DMS79 (cell line): ENCODE results near the gene CD40LG.

Experiments
- DNase-seq: peaks from one replicate; lab custom pipeline; 2025; lab: John Stamatoyannopoulos, UW

Gene CD40LG

GRCh38 chrX:136652822-136653723, 5.1 kb downstream of the CD40LG start:
- no peak for DNase-seq

DNA sequence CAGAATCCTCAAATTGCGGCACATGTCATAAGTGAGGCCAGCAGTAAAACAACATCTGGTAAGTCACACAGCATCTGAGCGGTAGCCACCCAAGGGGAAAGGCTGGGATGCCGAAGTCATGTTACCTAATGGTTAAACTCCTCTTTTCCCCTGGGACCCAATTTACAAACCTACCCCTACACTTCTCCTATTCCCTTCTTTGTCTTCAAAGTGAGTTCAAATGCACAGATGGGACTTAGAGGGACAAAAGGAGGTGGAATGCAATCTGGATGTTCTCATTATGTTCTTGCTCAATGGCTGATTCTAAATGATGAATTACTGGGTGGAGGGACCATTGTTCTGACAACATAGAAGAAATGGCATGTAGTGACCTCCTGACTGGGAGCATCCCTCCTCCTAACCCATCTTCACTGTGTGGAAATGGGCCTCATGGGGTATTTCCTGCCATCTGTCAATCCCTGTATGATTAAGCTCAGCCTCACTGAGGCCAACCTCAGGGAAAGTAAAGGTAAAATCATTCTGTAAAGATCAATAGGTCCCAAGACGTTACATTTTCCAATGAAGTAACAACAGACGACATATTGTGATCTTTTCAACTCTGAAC, 8.5 kb downstream of the CD40LG start:
- DNase-seq: no peak

DNA sequence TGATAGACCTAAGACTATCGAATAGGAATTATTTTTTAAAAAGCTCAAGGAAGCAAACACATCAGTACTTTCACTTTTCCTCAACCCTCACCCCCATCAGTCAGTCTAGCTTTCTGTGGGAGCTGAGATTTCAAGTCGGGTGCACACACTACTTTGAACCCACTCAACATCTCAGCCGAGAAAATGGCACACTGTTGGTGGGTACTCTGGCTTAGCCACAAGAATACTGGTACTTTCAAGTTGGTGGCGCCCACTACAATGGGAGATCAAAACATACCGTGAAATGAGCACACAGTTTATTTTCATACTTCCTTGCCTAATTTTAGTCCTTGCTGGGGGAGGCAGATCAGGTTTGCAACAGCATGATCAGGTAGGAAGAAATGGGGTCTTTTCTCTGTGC, 10.2 kb downstream of the CD40LG start:
- DNase-seq: no peak

- DNase-seq: no peak
Measured at GRCh38 chrX:136659174-136659573, 11.2 kb downstream of the CD40LG start.

DNA sequence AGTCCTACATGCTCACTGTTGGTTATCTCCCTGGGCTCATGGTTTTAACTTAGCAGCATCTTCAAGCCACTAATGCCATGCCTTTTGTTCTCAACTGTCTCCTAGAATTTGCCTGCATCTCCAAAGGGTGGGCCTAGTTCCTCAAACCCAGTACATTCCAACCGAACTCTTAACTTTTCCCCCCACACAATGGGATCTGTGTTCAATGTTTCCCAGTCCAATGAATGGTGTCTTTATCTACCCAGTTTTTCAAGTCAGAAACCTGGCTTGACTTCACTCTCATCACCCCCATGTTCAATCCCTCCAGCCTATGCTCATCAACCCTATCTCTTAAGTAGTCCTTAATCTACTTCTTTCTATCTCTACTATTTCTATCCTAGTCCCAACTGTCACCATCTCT, 12.9 kb downstream of the CD40LG start:
- no peak for DNase-seq

GRCh38 chrX:136662104-136662503, 14.1 kb downstream of the CD40LG start:
- DNase-seq: no peak

DNA sequence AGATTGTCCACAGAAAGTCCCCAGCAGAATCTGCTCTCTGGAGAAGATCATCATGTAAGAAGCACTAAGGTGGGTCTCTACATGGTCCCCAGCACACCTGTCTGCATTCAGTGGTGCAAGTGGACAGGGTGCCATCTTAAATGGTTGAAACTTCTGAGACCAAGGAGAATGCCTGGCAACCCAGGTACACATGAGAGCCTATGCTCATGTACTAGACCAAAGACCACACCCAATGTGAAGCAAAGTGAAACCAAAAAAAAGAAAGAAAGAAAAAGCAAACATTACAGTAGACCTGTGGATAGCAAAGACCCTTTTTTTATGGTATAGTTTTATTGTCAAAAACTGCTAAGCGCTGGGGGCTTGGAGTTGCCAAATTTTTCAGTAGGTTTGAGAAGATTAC, 15.0 kb downstream of the CD40LG start:
- DNase-seq: no peak

DNA sequence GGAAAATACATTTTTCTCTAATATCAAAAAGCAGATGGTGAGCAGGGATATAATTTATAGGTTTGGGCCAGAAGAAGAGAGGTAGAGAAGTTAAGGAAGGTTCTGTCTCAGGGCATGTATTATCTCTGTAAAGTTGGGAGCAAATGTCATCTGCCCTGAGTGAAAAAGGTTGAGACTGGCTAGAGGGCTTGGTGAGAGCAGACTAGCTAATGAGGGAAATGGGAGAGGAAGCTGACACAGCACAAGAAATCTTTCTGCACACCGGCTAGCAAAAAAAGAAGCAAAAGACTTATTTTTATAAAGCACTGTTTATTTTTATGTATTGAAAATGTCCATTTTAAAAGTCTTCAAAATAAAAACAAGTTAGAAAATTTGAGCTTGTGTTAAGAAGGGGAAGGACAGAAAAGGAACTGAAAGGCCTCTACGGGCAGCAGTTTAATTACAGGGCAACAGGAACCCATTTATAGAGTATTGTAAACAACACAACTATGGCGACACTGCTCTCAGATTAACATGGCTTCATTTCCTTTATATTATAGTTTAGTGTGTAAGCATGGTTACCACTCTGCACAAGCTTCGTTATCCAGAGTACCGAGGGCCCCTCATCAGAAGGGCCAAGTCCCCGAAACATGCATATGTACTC, 17.4 kb downstream of the CD40LG start:
- no peak for DNase-seq

DNA sequence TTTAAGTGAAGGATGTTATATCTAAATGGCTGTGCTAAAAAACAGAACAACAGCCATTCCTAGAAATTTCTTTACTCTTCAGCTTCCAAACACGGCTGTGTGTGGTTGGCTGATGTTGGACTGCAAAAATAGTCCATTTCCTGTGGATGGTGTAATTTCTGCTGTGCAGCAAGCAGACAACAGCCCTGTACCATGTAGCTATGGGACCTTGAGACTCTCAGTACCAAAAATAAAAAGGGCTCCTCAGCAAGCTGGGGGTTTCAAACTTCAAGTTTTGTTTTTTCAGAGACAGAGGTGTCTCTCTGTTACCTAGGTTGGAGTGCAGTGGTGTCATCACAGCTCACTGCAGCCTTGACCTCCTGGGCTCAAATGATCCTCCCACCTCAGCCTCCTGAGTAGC, 18.1 kb downstream of the CD40LG start:
- no peak for DNase-seq

- DNase-seq: no peak
Measured at GRCh38 chrX:136667446-136668168, 19.6 kb downstream of the CD40LG start.

DNA sequence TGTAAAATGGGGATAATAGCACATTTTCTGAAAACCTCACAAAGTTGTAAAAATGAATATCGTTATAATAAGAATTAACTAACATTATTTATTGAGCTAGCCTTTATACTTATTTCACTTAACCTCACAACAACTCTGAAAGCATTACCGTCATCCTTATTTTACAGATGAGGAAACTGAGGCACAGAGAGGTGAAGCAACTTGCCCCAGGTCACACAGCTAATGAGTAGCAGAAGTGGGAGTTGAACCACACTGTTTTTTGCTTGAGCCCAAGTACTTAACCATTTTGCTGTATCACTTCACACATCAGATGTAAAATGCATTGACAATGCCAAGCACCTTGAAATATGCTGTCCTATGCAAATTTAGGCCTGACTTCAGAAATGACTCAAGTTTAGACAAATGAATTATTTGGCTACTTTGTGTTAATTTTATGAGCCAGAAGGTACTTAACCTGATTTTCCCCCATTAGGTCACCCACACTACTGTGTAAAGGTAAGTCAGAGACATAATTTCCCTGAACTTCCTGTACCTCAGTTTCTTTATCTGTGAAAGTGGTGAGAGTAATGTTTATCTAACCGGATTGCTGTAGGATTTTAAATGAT, 23.1 kb downstream of the CD40LG start:
- DNase-seq: no peak

GRCh38 chrX:136674270-136674985, 26.5 kb downstream of the CD40LG start:
- no peak for DNase-seq

GRCh38 chrX:136679531-136679930, 31.6 kb downstream of the CD40LG start:
- no peak for DNase-seq

DNA sequence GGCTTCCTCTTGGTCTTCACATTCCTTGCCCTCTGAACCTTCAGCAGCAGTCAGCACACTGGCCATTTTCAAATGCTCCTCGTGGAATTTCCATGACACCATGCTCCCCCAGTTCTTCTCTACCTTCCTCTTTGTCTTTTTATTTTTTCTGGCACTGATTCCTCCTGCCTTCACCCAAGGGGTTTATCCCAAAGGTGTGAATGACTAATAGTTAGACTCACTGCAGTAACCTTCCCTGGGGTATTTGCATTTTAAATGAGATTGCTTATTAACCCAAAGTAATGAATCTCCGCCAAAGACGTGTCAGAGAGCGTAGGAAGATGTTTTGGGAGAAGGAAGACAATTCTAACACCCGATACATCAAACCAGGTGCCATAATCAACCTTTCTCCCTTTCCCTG, 36.2 kb downstream of the CD40LG start:
- DNase-seq: no peak

- DNase-seq: no peak
Measured at GRCh38 chrX:136687457-136687856, 39.5 kb downstream of the CD40LG start.

GRCh38 chrX:136689436-136689835, 41.5 kb downstream of the CD40LG start:
- DNase-seq: no peak

DNA sequence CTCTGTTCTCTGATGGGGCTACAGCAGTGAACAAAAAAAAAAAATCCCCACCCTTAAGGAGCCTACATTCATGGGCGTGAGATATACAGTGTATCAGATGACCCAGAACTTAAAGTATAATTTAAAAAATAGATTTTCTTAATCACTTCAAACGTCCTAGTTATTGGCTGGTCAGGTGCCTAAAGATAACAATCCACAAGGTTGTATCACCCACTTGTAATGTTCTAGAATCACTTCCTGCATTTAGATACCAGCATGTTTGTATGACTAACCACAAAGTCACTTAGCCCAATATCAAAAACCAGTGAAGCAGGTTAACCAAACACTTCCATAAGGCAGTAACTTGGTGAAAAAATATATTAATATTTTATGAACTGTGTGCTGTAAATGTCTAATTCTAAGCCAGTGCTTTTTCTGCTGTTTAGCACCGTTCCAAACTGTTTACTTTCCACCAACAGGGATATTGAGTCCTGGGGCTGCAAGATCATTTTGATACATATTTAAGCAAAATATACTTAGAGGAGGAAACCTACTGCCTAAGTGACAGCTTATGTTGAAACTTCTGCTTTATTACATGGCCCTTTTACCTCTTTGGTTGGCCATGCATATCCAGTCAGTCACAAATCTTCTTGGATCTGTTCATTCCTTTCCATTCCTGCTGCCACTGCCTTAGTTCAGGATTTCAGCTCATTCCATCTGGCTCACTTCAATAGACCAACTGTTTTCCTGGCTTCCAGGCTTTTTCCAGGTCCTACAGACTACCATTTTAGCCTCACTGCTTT, 43.3 kb downstream of the CD40LG start:
- no peak for DNase-seq

DNA sequence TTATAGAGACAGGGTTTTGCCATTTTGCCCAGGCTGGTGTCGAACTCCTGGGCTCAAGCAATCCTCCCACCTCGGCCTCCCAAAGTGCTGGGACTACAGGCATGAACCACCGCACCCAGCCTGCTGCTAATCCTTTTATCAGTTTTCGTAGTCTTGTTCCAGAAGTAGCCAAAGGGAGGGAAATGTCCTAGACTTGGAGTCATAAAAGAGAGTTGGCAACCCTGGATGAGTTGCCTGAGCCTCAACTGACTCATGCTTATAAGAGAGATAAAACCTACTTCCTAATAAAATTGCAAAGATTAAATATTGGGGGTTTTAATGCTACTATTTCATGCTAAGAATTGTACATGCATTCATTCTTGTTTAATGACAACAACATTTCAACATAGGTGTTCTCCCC, 44.3 kb downstream of the CD40LG start:
- no peak for DNase-seq

DNA sequence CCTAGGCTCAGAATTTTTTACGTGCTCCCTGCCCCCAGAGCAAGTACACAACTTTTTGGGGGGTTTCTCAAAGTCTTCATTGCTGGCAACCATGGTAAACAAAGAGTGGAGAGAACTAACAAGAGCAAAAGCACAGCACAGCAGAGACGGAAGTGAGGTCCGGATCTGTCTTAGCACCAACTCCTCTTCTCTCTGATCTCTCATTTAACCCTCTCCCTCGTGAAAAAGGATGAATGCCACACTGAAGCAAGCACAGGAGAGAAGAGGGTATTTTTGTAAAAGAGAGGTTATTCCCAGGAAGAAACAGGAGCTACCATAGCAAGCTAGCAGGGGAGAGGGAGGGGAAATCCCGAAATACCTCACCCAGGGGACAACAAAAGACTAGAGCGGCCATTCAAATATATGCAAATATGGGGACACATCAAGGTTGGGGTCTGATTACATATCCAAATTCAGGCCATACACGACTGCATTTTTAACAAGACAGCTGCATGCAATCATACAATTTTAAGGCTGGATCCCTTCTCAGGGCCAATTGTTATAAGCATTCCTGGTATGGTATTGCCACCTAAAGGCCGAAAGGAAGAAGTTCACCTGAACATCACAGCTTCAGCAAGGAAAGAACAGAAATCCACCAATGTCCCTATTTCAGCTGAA, 46.6 kb downstream of the CD40LG start:
- peak; percentile 6 for DNase-seq

DNA sequence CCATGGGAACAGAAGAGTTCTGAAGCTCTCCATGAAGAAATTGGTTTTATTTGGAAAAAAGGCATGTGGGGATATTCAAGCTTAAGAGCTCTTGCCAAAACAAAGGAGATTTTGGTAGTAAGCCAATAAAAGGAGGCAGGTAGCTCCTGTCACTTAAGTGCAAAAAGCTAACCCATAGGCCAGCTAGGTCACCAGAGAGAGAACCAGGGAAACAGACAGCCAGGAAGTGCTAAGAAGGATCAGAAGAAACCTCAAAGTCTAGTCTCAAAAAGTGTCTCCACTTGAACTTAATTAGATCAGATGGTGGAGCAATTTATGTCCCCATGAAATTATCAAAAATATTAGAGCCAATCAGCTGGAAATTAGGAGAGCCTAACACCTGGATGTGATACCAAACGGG, 49.2 kb downstream of the CD40LG start:
- DNase-seq: no peak
